Glomerular visceral epithelial cell (primary cell): ENCODE measurements around the gene IL22RA1.

Experiments
- DNase-seq: peaks from one replicate; pipeline ENCODE4 v3.0.0-alpha.2; 2016; ENCODE audit errors: extremely low spot score

The IL22RA1 gene

GRCh38 chr1:24114753-24115152 is 28.2 kb downstream of the IL22RA1 start:
- DNase-seq, result no peak

- no peak for DNase-seq
Measured at GRCh38 chr1:24113641-24114033, 29.3 kb downstream of the IL22RA1 start.

GRCh38 chr1:24111996-24112779 is 30.8 kb downstream of the IL22RA1 start, which contains the start of gene MYOM3:
Gene MYOM3, minus strand, starts transcription at chr1:24112135. Its CDS starts 3,499 bp downstream, at chr1:24108636.
- DNase-seq, result peak; percentile 77

GRCh38 chr1:24111262-24111995 is 31.5 kb downstream of the IL22RA1 start:
- DNase-seq, result no peak

- DNase-seq, result no peak
Measured at GRCh38 chr1:24110642-24111261, 32.2 kb downstream of the IL22RA1 start.

- DNase-seq, result no peak
Measured at GRCh38 chr1:24109686-24110475, 33.1 kb downstream of the IL22RA1 start.

GRCh38 chr1:24109166-24109483 is 33.8 kb downstream of the IL22RA1 start:
- no peak for DNase-seq

GRCh38 chr1:24108334-24109165 is 34.4 kb downstream of the IL22RA1 start:
- DNase-seq, result peak; percentile 89

- peak; percentile 76 for DNase-seq
Measured at GRCh38 chr1:24107462-24108138, 35.3 kb downstream of the IL22RA1 start.

GRCh38 chr1:24105368-24106160 is 37.4 kb downstream of the IL22RA1 start:
- DNase-seq, result no peak

- no peak for DNase-seq
Measured at GRCh38 chr1:24104854-24105253, 38.1 kb downstream of the IL22RA1 start.

- no peak for DNase-seq
Measured at GRCh38 chr1:24103879-24104278, 39.1 kb downstream of the IL22RA1 start.

GRCh38 chr1:24103408-24103807 is 39.5 kb downstream of the IL22RA1 start:
- DNase-seq, result no peak

- DNase-seq, result no peak
Measured at GRCh38 chr1:24102961-24103360, 40.0 kb downstream of the IL22RA1 start.

GRCh38 chr1:24101796-24102586 is 40.9 kb downstream of the IL22RA1 start:
- DNase-seq, result no peak

- no peak for DNase-seq
Measured at GRCh38 chr1:24100945-24101737, 41.8 kb downstream of the IL22RA1 start.

- no peak for DNase-seq
Measured at GRCh38 chr1:24098943-24099638, 43.8 kb downstream of the IL22RA1 start.
